HCT116 (cell line): ENCODE measurements around the gene CEND1. TPM values are rescaled to one million over a fixed set of nuclear protein-coding genes. Genes with fewer than 3 reads are reported as not detected.
A peak's percentile ranks its signal among the peaks of the same experiment; 100 is the strongest.

Experiments used
- ATAC-seq: fragments of 200-7000 bp; cut with Tn5 transposase; 2 replicates; pipeline ENCODE4 v1.9.1; 2020; ENCODE audit warnings: mild to moderate bottlenecking, moderate library complexity
- BruUV-seq: library from RNA; stranded (reverse); fragments of 400-500 nt; replicated peaks from 2 replicates; lab custom pipeline; 2021; lab: Mats Ljungman, UMichigan
- CTCF ChIA-PET: fragments of 300-600 bp; sonication (Branson Sonifier 250); formaldehyde crosslinking; loops from one replicate; lab custom pipeline; 2021; ENCODE audit warnings: antibody characterized with exemption; lab: Charles Lee
- POLR2A ChIA-PET: fragments of 300-600, 350-600 bp; sonication (Branson Sonifier 250); formaldehyde crosslinking; loops from one replicate; lab custom pipeline; 2021; ENCODE audit warnings: antibody characterized with exemption; lab: Charles Lee
- RAD21 ChIA-PET, 2 experiments: fragments of 300-600 bp; sonication (Branson Sonifier 250); formaldehyde crosslinking; loops; one replicate each; lab custom pipeline; 2023; ENCODE audit warnings: low total read pairs in 2 of 2; ENCODE audit not compliant: uncharacterized antibody in 2 of 2, unreplicated experiment in 2 of 2, low non-redundant PET in 1 of 2; lab: Charles Lee
- DNase-seq: peaks from one replicate; pipeline ENCODE4 v3.0.0-alpha.2; 2010; ENCODE audit warnings: low read depth, low spot score
- H2AFZ ChIP-seq: fragments of 200-600 bp; shearing (Covaris generic), sonication (generic); 2 replicates; pipeline ENCODE4 v1.6.1; 2017; ENCODE audit warnings: low read depth, mixed run types, mixed read lengths, antibody characterized with exemption, low read length; ENCODE audit not compliant: poor library complexity, severe bottlenecking
- H3K27ac ChIP-seq: 2 replicates; pipeline ENCODE4 v1.5.1; 2012; ENCODE audit warnings: low read depth, low read length
- H3K27me3 ChIP-seq: fragments of 200-600 bp; sonication (generic); 2 replicates; pipeline ENCODE4 v1.6.1; 2016; ENCODE audit warnings: mixed run types, low read length, mixed read lengths; ENCODE audit not compliant: insufficient read depth
- H3K36me3 ChIP-seq, 2 experiments: fragments of 200-500 bp in 1 of 2; fragments of 200-600 bp in 1 of 2; sonication (Bioruptor generic) in 1 of 2; sonication (generic) in 1 of 2; 2 replicates each; pipeline versions ENCODE4 v1.5.1 to v1.6.1; 2014 to 2016; ENCODE audit warnings: low read length in 2 of 2, inconsistent platforms in 1 of 2, mixed read lengths in 1 of 2, mixed run types in 1 of 2; ENCODE audit not compliant: insufficient read depth in 2 of 2, control insufficient read depth in 1 of 2
- H3K4me1 ChIP-seq, 2 experiments: fragments of 200-600 bp in 1 of 2; sonication (generic) in 1 of 2; 2 replicates each; pipeline versions ENCODE4 v1.5.1 to v1.6.1; 2012 to 2017; ENCODE audit warnings: low read length in 2 of 2, inconsistent platforms in 1 of 2, mild to moderate bottlenecking in 1 of 2, mixed read lengths in 1 of 2, mixed run types in 1 of 2, moderate library complexity in 1 of 2; ENCODE audit not compliant: insufficient read depth in 2 of 2, control insufficient read depth in 1 of 2
- H3K4me2 ChIP-seq: fragments of 200-600 bp; sonication (generic); 2 replicates; pipeline ENCODE4 v1.6.1; 2017; ENCODE audit warnings: mixed run types, low read length, mixed read lengths
- H3K4me3 ChIP-seq, 2 experiments: fragments of 200-600 bp in 1 of 2; sonication (generic) in 1 of 2; replicated peaks in 1 of 2; 2 replicates each; pipeline ENCODE4 v1.5.1; 2011 to 2016; ENCODE audit warnings: low read length in 2 of 2, control low read depth in 1 of 2, low read depth in 1 of 2, mild to moderate bottlenecking in 1 of 2, mixed read lengths in 1 of 2, mixed run types in 1 of 2
- H3K79me2 ChIP-seq: fragments of 200-600 bp; sonication (generic); 2 replicates; pipeline ENCODE4 v1.6.1; 2017; ENCODE audit warnings: mild to moderate bottlenecking, mixed run types, low read length, moderate library complexity, mixed read lengths; ENCODE audit not compliant: insufficient read depth
- H3K9ac ChIP-seq: fragments of 200-600 bp; sonication (generic); 2 replicates; pipeline ENCODE4 v1.6.1; 2016; ENCODE audit warnings: low read length, mixed read lengths
- H3K9me2 ChIP-seq: fragments of 200-600 bp; sonication (generic), shearing (Covaris generic); 2 replicates; pipeline ENCODE4 v1.6.1; 2017; ENCODE audit warnings: mixed run types, mild to moderate bottlenecking, moderate library complexity; ENCODE audit not compliant: insufficient read depth
- H3K9me3 ChIP-seq, 2 experiments: fragments of 200-500 bp in 1 of 2; fragments of 200-600 bp in 1 of 2; sonication (Bioruptor generic) in 1 of 2; sonication (generic) in 1 of 2; 2 replicates each; pipeline ENCODE4 v1.6.1; 2014 to 2017; ENCODE audit warnings: low read length in 2 of 2, mixed read lengths in 2 of 2, inconsistent platforms in 1 of 2, low read depth in 1 of 2, mild to moderate bottlenecking in 1 of 2, mixed run types in 1 of 2, moderate library complexity in 1 of 2; ENCODE audit not compliant: control insufficient read depth in 1 of 2, insufficient read depth in 1 of 2
- H4K20me1 ChIP-seq: fragments of 200-600 bp; sonication (generic), shearing (Covaris generic); 2 replicates; pipeline ENCODE4 v1.6.1; 2017; ENCODE audit warnings: mixed run types, mild to moderate bottlenecking, moderate library complexity; ENCODE audit not compliant: insufficient read depth
- ATF3 ChIP-seq: IDR thresholded peaks from 2 replicates; pipeline ENCODE4 v1.6.1; 2012
- CEBPB ChIP-seq: IDR thresholded peaks from 2 replicates; pipeline ENCODE4 v1.6.1; 2012; ENCODE audit warnings: low read depth
- CTCF ChIP-seq, 3 experiments: fragments of 200-600 bp in 1 of 3; sonication (generic) in 1 of 3; IDR thresholded peaks in 2 of 3; conservative IDR thresholded peaks in 1 of 3; 2 replicates each; pipeline ENCODE4 v1.5.1; 2012 to 2017; ENCODE audit warnings: low read depth in 2 of 3, low read length in 2 of 3, antibody characterized with exemption in 1 of 3, borderline replicate concordance in 1 of 3, control low read depth in 1 of 3, mild to moderate bottlenecking in 1 of 3, mixed read lengths in 1 of 3, mixed run types in 1 of 3, moderate library complexity in 1 of 3; ENCODE audit not compliant: insufficient read depth in 1 of 3
- EGR1 ChIP-seq: IDR thresholded peaks from 2 replicates; pipeline ENCODE4 v1.6.1; 2012; ENCODE audit warnings: low read depth
- EZH2 ChIP-seq: fragments of 200-600 bp; sonication (generic); IDR thresholded peaks from 2 replicates; pipeline ENCODE4 v1.6.1; 2017; ENCODE audit warnings: antibody characterized with exemption, mixed run types
- FOSL1 ChIP-seq: IDR thresholded peaks from 2 replicates; pipeline ENCODE4 v1.6.1; 2012; ENCODE audit warnings: low read depth
- MAX ChIP-seq: IDR thresholded peaks from 2 replicates; pipeline ENCODE4 v1.6.1; 2012
- POLR2A ChIP-seq: IDR thresholded peaks from 2 replicates; pipeline ENCODE4 v1.7.0; 2011; ENCODE audit warnings: borderline replicate concordance; ENCODE audit not compliant: insufficient read depth, insufficient read length; ENCODE audit errors: extremely low read depth
- POLR2AphosphoS5 ChIP-seq: IDR thresholded peaks from 2 replicates; pipeline ENCODE4 v1.6.1; 2011; ENCODE audit warnings: mild to moderate bottlenecking, low read depth, low read length, moderate library complexity
- RAD21 ChIP-seq: IDR thresholded peaks from 2 replicates; pipeline ENCODE4 v1.6.1; 2012; ENCODE audit warnings: low read depth, mild to moderate bottlenecking
- SIN3A ChIP-seq: IDR thresholded peaks from 2 replicates; pipeline ENCODE4 v1.6.1; 2012; ENCODE audit warnings: low read depth
- SRF ChIP-seq: IDR thresholded peaks from 2 replicates; pipeline ENCODE4 v1.6.1; 2012; ENCODE audit warnings: low read depth
- TCF7L2 ChIP-seq: IDR thresholded peaks from 2 replicates; pipeline ENCODE4 v1.7.0; 2011; ENCODE audit warnings: borderline replicate concordance, inconsistent platforms; ENCODE audit not compliant: insufficient read depth, insufficient read length; ENCODE audit errors: extremely low read depth
- ZNF274 ChIP-seq: fragments of 200-500 bp; sonication (Bioruptor generic); IDR thresholded peaks from 2 replicates; pipeline ENCODE4 v1.6.1; 2014; ENCODE audit warnings: mild to moderate bottlenecking, low read depth, low read length, inconsistent platforms
- intact Hi-C: fragments of 100-400 bp; cut with micrococcal nuclease; formaldehyde crosslinking; loops from 2 replicates; pipeline ENCODE4 v1.10.0; 2022
- total RNA-seq: library from RNA; stranded (reverse); gene quantifications from one replicate; pipeline ENCODE4 v1.2.1, GENCODE V29; 2021; ENCODE audit not compliant: unreplicated experiment

CEND1 gene
- total RNA-seq, 1 experiment from 2014 or later, result 0.27 TPM

- Histone ChIP-seq H3K4me1 (peaks cover 20 to 51% of the 10 kb centered on the region in 2 experiments), H3K27ac (peak overlapping the region; percentile 29; the same call in 1 of the 2 replicates)
- ChIA-PET POLR2A (no interaction called here), RAD21 (no interaction called here)
- BruUV-seq, result no TSS peak
- ATAC-seq (no peak), DNase-seq (no peak)
- intact Hi-C loops, result no loop called here
- TF ChIP-seq FOSL1 (no peak), EZH2 (no peak), RAD21 (no peak), POLR2AphosphoS5 (no peak), CEBPB (no peak), MAX (no peak), ZNF274 (no peak), EGR1 (no peak), CTCF (IDR thresholded peaks at IDR 0.05 in 2 of 3, conservative IDR thresholded peaks at IDR 0.05 in 1 of 3; ENCODE audit: borderline replicate concordance in 1 of 3, insufficient read depth in 1 of 3, low read depth in 2 of 3, low read length in 2 of 3) (no peak), ATF3 (no peak), POLR2A (no peak), SRF (no peak), TCF7L2 (no peak), SIN3A (no peak)
- TF ChIP-seq, all 23 proteins: peak for 0
- no peaks in the 10 kb centered on the region for H3K27me3 ChIP-seq
- peaks cover 0 to 4% of the 10 kb centered on the region in 2 experiments; a peak in 1 of 4 replicates for H3K36me3 ChIP-seq
- H3K9ac ChIP-seq, result no peak overlapping the region
- H3K4me3 ChIP-seq, result no peak overlapping the region
- peaks cover 29% of the 10 kb centered on the region for H3K79me2 ChIP-seq
- H3K9me3 ChIP-seq, result no peaks in the 10 kb centered on the region
- H3K9me2 ChIP-seq, result no peaks in the 10 kb centered on the region
- H4K20me1 ChIP-seq, result no peaks in the 10 kb centered on the region
- no peak overlapping the region for H2AFZ ChIP-seq
- H3K4me2 ChIP-seq, result no peak overlapping the region
- CTCF ChIA-PET, result no interaction called here
Observed at GRCh38 chr11:793556-793955, 3.7 kb upstream of the CEND1 start.
